SW480 (cell line): ENCODE results near the gene IL17RD.

Experiments used
- DNase-seq: peaks from one replicate; pipeline ENCODE4 v3.0.0-alpha.2; 2016; ENCODE audit warnings: low spot score

Gene IL17RD

DNA sequence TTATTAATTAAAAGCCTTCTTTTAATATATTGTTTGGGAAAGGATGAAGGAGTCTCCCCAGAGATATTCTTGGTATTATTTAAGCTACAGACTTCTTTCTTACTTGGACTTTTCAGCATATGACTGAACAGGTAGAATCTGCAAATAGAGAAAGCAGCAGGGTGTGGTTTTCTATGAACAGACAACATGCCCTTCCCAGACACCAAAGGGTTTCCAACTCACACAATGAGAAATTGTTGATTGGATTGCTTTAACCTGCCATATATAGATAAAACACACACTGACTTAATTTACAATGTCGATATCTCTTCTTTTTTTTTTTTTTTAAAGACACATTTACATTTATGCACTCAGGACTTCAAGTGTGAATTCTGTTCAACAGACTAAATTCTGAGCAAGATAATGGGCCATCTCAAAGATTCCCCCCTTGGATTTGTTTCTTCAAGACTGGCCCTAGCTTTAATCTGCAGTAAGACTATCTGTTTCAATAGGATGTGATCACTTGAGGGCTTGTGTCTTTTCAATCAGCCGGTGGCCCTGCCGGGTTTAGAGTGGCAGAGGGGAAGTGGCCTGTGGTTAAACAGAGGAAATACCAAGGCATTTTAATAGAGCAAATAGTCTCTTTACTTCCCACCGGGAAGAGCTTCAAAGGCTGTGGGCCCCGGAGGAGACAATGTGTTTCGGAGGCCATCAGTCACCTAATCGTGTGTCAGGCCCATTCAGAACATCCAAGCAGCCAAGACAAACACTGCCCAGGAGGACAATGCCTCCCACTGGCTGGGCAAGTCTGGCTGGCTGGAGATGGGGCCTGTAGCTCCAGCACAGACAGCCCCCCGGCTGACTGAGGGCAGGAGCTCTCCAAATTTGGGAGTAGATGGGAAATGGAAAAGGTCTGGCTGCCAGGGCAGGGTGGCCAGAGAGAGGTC lies 6.1 kb downstream of the IL17RD start:
- peak; percentile 86 for DNase-seq

DNA sequence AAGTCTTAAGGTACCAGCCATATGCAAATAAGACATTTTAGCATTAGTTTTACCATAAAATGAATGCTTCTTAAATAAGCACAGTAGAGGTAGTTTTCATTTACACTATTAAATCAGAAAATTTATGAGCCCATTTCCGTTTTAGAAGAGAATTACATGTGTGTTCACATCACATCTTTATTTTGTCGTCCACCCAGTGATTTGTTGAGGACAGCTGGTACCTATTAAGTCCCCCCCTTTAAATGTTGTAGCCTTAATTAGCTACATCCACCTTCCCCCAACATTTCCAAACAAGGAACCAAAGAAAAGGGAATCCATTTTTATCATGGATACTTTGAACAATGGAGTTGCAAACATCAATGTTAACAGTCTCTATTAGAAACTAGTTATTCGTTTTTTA lies 6.8 kb downstream of the IL17RD start:
- DNase-seq = no peak

DNA sequence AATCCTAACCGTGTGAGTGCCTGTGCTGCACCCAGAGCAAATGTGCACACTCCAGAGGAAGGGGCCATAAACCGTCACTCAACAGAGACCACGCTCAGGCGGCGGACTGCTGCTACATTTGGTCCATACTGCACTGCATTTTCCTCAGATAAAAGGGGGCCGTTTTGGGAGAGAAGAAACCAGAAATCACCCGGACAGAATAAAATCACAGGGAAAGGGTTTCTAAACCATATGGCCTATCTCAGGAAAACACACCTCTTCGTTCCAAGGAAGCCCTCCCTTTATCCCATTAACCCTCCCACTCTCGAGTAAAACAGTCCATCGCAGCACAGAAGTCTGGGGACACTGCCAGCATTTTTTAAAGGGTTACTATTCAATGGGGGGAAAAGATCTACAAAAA lies 7.6 kb downstream of the IL17RD start:
- DNase-seq = no peak

DNA sequence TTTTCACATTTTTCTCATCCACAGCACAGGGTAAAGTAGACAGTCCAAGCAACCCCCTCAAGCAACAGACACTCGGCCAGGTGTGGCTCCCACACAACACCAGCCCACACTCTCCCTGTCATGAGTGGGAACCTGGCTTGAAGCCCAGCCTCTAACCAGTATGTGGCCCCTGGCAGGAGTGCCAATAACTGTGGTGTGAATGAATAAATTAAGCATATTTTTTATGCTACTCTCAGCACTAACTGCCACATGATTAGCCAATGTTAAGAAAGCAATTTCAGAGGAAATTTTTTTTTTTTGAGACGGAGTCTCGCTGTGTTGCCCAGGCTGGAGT lies 9.9 kb downstream of the IL17RD start:
- DNase-seq = no peak

DNA sequence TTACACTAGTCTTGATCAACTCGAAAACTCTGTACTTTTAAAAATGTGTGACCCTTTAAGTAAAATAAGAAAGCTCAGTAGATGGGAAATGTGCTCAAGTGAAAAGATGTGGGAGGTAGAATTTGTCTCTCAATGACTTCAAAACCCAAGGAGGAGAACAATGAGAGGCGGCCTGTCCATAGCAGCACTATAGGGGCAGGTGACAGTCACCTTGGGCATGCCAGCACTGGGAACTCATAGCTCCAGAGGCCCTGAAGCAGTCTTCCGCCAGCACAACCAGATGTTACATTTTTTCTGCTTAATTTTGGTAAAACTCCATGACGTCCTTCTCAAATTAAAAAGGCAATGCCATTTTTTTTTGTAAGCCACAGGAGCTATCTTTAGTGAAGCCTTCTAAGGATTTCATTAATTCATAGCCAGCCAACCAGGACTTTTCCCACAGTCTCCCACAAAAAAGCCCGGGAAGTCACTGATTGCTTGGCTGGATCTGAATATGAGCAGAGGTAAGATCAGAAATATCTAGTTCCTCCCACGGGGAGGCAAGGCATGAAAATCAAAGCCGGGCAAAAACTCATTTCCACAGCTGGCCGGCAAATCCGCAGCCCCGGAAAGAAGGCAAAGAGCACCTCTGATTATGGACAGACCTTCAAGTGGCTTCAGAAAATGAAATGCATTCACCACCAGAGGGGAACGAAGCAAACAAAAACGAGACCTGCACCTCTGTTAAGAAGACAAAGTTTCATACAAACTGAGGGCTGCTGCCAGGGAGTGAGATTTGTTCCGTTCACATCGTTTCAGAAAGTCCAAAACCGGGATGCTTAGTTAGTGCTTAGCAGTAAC lies 10.5 kb downstream of the IL17RD start:
- DNase-seq = no peak

DNA sequence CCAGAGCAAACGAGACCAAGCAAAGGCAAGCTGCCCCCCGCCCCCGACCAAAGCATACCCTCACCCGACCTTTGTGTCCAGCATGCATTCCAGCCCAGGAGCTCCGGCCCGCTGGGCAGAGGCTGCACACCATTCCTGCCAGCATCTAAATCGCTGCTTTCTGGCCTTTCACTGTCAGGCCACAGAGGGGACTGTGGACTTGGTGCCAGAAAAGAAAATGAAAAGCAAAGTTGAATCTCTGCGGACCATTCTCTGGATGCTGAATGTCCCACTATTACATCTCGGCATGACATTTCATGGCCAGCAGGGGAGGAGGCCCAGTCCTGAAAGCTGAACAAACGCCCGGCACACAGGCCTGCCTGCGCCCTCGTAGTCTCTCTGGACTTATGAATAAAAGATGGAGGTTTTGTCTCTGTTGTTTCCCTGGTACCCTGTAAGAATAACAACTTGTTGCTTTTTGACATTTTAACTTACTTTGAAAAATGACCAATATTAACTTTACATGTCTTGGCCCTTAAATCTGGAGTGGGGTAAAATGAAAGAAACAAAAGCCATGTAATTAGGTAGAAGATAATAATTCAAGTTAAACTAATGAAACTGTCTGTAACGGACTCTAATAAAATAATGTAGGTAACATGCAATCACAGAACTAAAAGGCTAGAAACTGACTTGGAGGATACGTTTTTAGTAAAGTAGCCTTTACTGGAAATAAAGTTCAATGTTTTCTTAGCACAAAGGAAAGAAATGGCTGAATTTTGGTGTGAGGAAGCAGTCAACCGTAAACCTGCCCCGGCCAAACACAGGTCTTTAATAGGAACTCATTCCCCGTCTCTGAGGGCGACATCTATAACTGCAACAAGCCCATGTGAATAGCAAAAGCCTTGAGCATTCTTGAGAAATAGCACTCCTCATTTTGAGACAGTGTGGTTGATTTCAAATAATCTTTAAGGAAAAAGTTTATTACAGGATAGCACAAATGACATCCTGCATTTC lies 12.7 kb downstream of the IL17RD start:
- DNase-seq = no peak

DNA sequence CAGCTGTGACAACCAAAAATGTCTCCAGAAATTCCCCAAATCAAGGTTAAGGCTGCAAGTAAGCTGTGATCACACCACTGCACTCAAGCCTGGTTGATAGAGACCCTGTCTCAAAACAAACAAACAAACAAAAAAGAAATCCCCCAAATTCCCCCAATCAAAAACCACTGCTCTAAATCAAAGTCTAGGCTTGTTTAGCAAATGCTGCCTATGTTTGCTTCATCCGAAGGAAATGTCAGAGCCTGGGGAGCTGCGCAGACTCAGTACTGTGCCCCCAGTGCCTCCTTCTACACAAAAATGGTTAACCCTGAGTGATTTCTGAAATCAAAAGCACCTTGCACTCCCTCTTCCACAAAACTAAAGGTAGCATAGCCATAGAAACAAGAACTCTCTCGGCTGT lies 13.4 kb downstream of the IL17RD start:
- DNase-seq = no peak

DNA sequence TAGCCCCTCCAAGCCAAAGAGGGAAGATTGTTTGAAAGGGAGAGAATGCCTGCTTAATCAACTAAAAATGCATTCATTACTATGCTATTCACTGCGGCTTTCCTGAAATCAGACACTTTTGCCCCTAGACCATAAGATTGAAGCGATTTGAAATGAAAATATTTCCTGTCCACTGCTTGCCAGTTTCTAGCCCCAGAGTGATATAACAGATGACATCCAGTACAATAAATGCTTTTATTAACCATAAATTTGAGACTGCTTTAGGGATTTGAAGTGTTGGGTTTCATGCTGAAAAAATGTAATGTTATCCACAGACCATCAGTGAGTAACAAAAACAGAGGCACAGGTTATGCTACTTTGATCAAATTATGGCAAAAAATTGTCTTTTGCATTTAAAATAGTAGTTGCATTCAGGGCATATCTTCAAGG lies 14.1 kb downstream of the IL17RD start:
- DNase-seq = no peak

DNA sequence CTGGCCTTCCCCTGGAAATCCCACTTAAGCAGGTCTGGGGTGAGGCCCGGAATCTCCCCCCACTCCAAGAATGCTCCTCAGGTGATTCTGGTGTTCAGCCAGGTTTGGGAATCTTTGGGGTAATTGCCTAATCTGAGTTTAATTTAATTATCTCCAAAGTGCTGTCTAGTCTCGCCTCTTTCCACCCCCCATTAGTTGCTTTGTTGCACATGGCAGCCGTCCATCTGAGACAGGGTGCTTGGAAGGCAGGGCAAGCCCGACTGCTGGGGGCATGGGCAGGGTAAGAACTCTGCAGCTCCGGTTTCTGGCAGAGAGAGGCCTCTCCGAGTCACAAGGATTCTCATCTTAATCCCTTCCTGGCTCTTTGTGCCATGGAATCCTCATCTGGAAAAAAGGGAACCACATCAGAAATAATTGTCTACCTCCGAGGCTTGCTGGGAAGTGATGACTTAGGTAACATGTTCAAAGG lies 15.0 kb downstream of the IL17RD start:
- no peak for DNase-seq

DNA sequence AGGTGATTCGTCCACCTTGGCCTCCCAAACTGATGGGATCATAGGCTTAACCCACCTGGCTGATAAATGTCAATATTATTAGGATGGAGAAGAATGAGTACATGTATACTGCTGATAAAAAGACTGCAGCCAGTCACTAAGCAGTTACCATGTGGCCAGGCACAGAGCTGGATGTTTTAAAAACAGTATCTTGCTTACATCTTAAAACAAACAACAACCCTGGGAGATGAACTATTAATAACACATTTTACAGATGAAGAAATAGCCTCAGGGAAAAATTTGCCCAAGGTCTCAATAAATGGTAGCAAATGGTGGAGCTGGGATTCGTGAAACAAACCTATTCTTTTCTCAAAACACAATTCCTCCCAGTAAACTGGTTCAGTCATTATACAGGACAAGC lies 18.1 kb downstream of the IL17RD start:
- no peak for DNase-seq

DNA sequence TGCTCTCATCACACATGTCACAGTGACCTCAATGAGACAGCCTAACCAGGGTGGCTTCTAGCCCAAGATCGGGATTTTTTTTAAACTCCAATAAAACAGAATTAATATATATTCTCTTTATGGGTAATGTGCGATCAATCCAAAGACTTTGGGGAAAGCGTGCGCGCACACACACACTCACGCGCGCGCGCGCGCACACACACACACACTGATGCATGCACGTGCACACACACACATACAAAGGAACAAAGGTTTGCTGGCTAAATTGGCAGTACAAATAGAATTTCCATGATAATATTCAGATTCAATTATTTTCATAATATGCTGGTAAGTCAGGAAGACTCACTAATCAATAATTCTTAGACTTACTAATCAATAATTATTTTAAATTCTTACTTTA lies 19.3 kb downstream of the IL17RD start:
- DNase-seq = no peak

DNA sequence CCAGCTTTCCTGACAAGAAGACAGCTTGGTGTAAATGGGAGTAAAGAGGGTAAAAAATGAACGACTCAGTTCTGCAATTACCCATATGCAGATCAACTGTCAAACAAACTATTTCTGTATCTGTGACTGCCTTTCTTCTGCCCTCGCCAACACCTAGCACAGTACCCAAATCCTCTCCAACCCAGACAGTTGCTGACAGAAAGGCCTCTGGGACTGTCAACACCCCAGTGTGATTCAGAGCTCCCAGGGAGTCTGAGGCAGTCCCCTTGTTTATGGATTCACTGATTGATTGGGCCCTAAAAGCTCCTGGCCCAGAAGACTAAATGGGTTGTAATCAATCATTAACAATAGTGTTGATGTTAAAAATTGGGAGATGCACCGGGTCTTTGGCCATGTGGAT lies 20.2 kb downstream of the IL17RD start:
- DNase-seq = no peak

DNA sequence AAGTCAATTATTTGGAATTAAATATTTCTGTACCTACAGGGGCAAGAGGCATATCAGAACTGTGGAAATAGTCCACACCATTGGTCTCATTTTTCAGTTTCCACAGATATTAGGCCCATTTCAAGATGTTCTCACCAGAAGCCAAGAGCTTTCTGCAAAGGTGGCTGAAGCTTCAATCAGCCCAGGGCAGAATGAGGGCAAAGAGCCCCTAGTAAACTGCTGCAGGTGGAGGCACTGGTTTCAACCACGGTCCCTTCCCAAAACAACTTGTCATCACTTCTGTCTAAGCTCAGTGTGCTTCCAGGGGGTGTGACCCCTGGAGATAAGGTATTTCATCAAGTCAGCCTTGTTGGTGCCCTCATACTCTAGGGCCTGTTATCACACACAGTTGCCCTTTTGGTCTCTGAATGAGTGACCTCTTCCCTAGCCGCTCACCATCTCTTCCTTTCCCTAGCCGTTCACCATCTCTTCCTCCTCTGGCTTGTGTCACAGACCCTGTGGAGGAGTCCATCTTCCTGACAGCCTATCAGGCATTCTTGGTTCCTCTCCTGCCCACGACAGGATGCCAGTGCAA lies 21.2 kb downstream of the IL17RD start:
- DNase-seq = no peak

DNA sequence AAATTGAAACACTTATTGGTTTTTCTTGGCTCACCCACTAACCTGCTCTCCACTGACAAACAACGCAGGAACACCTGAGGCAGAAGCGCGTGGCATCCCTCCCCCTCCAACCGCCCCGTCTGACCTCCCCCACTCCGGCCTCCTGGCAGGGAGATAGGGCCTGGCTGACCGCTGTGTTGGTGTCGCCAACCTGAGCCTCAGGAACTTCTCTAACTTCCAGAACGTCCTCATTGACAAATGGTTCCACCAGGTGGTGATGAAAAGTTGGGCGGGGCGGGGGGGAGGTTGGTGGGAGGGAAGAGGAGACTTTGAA lies 22.8 kb downstream of the IL17RD start:
- no peak for DNase-seq

DNA sequence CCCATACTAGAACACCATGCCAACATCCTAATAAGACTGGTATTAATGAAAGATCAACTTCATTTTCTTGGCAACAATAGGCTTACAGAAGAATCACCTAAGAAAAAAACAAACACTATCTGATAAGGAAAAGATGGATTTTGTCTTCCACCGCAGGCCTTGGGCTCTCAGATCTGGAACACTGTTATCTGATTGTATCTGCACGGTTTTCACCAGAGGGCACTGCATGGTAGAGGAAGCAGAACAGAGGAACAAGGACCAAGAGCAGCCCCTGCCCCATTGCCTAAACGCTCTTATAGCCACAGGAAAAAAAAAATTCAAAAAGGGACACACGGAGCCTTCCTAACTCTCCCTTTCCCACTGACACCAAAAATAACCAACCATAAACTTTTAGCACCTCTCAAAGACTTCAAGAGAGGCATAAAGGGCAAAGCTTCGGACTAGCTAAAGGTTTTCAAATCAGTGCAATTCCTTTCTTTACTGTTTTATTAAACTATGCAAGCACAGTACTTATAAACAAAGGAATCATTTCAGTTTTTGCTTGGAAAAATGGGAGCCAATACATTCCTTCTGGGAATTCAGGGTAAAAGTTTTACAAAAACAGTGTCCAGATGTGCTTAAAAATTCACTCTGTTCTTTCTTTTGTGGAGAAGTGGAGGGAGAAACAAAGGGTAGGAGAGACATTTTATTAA lies 23.3 kb downstream of the IL17RD start:
- no peak for DNase-seq

DNA sequence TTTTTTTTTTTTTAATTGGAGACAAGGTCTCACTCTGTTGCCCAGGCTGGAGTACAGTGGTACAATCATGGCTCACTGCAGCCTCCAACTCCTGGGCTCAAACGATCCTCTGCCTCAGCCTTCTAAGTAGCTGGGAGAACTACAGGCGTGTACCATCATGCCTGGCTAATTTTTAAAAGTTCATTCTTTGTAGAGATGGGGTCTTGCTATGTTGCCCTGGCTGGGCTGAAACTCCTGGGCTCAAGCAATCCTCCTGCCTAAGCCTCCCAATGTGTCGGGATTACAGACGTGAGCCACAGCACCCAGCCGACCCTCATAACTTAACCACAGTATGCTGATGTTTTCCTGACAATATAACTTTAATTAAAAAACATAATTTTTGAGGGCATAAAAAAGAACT lies 24.3 kb downstream of the IL17RD start:
- DNase-seq = no peak

DNA sequence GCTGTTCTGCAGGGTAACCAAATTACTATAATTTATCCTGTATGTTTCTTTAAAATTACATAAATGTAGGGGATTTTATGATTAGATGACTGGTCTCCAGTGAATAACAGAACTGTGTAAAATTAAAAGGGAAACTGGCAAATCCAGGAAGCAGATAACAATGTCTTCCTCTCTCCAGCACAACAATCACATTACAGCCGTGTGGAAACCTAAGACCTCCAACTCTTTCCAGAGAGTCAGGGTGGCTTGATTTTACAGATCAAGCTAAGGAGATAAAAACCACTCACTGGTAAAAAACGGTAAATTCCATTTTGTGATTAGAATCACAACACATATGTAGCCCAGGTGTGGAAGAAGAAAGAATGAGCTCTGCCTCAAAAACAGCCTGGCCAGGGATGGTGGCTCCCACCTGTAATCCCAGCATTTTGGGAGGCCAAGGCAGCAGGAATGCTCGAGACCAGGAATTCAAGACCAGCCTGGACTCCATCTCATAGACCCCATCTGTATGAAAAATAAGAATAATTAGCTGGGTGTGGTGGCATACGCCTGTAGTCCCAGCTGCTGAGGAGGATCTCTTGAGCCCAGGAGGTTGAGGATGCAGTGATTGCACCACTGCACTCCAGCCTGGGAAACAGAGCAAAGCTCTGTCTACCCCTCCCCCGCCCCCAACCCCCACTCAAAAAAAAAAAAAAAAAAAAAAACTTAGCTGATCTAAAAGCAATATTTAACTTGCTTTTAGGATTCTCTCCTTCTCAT lies 29.0 kb downstream of the IL17RD start:
- DNase-seq = no peak

DNA sequence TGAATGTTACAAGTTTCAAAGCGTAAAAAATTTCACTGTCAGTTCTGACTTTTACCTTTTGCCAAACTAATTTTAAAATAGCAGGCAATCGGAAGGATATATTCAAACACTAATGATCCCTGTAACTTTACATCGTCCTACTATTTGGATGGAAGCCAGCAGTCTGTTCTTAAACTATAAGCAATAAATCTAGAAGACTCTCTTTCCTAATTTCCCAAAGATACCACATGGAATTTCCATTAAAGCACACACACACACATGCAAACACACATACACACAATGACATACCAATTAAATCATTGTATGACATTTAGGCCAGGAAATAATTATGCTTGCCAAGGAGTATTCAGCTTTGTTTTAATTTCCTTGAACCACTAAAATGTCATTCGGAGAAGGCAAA lies 32.0 kb downstream of the IL17RD start:
- DNase-seq = no peak

DNA sequence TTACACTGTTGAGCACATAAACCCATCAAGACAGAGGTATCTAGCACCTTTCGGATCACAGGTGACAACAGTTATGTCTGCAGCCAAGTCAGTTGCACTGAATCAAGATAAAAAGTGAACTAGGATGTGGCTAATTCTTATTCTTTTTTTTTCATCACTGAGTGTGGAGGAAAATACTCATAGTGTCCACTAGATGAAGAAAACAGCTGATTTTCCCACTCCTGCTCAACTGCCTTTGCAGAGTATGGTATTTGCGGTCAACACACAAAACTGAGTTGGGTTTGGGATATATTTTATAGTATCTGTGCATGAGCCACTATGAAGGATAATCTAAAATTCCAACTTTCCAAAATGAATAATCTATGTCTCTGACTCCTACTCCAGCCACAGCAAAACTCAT lies 32.5 kb downstream of the IL17RD start:
- DNase-seq = no peak

DNA sequence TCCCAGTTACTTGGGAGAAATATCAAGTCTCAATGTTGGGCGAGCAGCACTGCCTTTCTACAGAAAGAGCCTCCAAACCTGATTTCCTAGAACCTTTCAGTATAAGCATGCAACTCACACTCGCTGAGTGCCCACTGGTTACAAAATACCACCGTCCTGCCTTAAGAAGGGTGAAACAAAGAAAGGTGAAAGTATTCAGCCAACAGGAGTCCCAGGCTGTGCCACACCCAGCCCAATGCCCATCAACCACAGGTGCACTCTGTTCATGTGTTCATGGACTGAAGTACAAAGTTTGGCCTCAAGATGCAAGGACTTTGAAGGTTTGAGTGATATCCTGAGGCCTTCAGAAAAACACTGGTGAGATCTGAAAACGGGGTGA lies 34.0 kb downstream of the IL17RD start:
- DNase-seq = no peak
